ENCODE measurements around the gene TEK. TPM values are rescaled to one million over a fixed set of nuclear protein-coding genes. Genes with fewer than 3 reads are reported as not detected.

The TEK gene
- total and polyA plus RNA-seq, 9 of the 15 experiments (the other 6 are each of a cell fraction or from before 2014, with no cell fraction given), result 0.03 to 0.13 (median 0.06) TPM

DNA sequence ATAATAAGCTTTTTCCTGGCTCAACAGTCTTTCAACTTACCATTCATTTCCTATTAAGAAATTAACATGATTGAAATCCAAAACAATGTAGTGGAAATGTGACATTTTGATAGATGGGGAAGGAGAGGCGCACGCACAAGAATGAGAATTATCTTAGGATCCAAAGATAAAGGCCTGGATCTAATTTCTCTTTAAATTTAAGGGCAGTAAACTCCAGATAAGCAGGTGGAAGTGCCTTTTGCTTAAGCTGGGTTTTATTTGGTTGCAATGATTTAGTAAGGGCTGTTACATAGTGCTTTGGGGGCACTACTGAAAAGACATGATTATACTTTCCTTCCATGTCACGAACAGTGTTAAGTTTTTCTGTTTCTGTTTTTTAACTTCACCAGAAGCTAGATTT lies 170.6 kb downstream of the TEK start:
- no peak for FAIRE-seq
- Histone ChIP-seq H3K4me2 (ENCODE audit: insufficient read depth, low read length) (no peak overlapping the region), H4K20me1 (replicated peaks; ENCODE audit: control insufficient read depth, insufficient read depth, low read length) (no peaks in the 10 kb centered on the region), H3K9me1 (ENCODE audit: control insufficient read depth, insufficient read depth, low read length) (no peaks in the 10 kb centered on the region), H3K27ac (ENCODE audit: extremely low read depth, low read depth, low read length) (no peak overlapping the region), H3K4me3 (no peak overlapping the region), H3K9me3 (replicated peaks; ENCODE audit: control insufficient read depth, insufficient read depth, low read depth, low read length) (no peaks in the 10 kb centered on the region), H3K9ac (ENCODE audit: insufficient read depth in 1 of 2, low read depth in 2 of 2, low read length in 2 of 2) (no peak overlapping the region), H3K36me3 (ENCODE audit: control insufficient read depth, insufficient read depth, low read length) (no peaks in the 10 kb centered on the region), H3K79me2 (ENCODE audit: control insufficient read depth, insufficient read depth, low read length) (no peaks in the 10 kb centered on the region), H2AFZ (ENCODE audit: low read depth, low read length) (no peak overlapping the region), H3K4me1 (replicated peaks in 1 of 2; ENCODE audit: control insufficient read depth in 2 of 2, insufficient read depth in 2 of 2, low read length in 2 of 2) (peaks cover 0 to 4% of the 10 kb centered on the region in 2 experiments; a peak in 2 of 5 replicates), H3K27me3 (ENCODE audit: control insufficient read depth in 2 of 2, insufficient read depth in 2 of 2, low read length in 2 of 2) (no peaks in the 10 kb centered on the region)
- in situ Hi-C loops (cut with MboI) (no loop called here), intact Hi-C loops (cut with micrococcal nuclease) (no loop called here)
- POLR2A ChIA-PET, result no interaction called here
- BruUV-seq (replicated peaks), result no TSS peak
- CTCF ChIA-PET (ENCODE audit: low intra/inter-chr PET ratio), result no interaction called here
- no peak for ATAC-seq
- WGBS (ENCODE audit: insufficient coverage, low coverage, missing lambda C conversion rate), result 33% methylated on average over 1 of the region's 3 CpGs
- TF ChIP-seq MAZ (CRISPR knock-in tag; conservative IDR thresholded peaks at IDR 0.05 in 1 of 2, IDR thresholded peaks at IDR 0.05 in 1 of 2), result no peak
- DNase-seq (ENCODE audit: extremely low read depth in 1 of 4, low spot score in 3 of 4), result no peak

Small RNAs within 50 kb of the gene (small RNA-seq; reads per million reads assigned to genes)
- gene AL355433.1 (not detected), gene RNA5SP280 (not detected)

Other genes starting within 250 kb of the TEK start
- 16.1 and 16.8 TPM in 2 replicates for gene CAAP1, start 216.4 kb upstream of the TEK start, total RNA-seq (2014; rRNA removed)
- gene CAAP1, start 216.4 kb upstream of the TEK start, total RNA-seq (2014; rRNA removed; fragmentation: Illumina TruSeq; extraction: Trizol), result 17.4 and 19.6 TPM in 2 replicates
- gene CAAP1, start 216.4 kb upstream of the TEK start, total RNA-seq (2015; rRNA removed; fragmentation: Illumina TruSeq; extraction: Trizol), result 13.3 and 14.8 TPM in 2 replicates
- 11.5 and 15.3 TPM in 2 replicates for gene CAAP1, start 216.4 kb upstream of the TEK start, total RNA-seq (2021)
- gene CAAP1, start 216.4 kb upstream of the TEK start, polyA plus RNA-seq (2011; rRNA removed), result 10.3 and 16.0 TPM in 2 replicates
- gene CAAP1, start 216.4 kb upstream of the TEK start, polyA plus RNA-seq (2014; fragmentation: Illumina TruSeq; extraction: Trizol), result 13.7 and 17.4 TPM in 2 replicates
- 1 to 10 TPM; 8.9 TPM for gene CAAP1, start 216.4 kb upstream of the TEK start, polyA plus RNA-seq (2014; fragmentation: Nextera tagmentation; extraction: Ambion mirVana)
- gene CAAP1, start 216.4 kb upstream of the TEK start, polyA plus RNA-seq (2014; rRNA removed), result 13.9 and 14.7 TPM in 2 replicates
- 16.4 and 18.0 TPM in 2 replicates for gene PLAA, start 162.0 kb upstream of the TEK start, total RNA-seq (2014; rRNA removed)
- gene PLAA, start 162.0 kb upstream of the TEK start, total RNA-seq (2014; rRNA removed; fragmentation: Illumina TruSeq; extraction: Trizol), result 18.3 and 21.7 TPM in 2 replicates
- gene PLAA, start 162.0 kb upstream of the TEK start, total RNA-seq (2015; rRNA removed; fragmentation: Illumina TruSeq; extraction: Trizol), result 14.7 and 16.6 TPM in 2 replicates
- gene PLAA, start 162.0 kb upstream of the TEK start, total RNA-seq (2021), result 17.9 and 19.2 TPM in 2 replicates
- gene PLAA, start 162.0 kb upstream of the TEK start, polyA plus RNA-seq (2011; rRNA removed), result 8.9 and 10.1 TPM in 2 replicates
- gene PLAA, start 162.0 kb upstream of the TEK start, polyA plus RNA-seq (2014; fragmentation: Illumina TruSeq; extraction: Trizol), result 20.7 and 21.1 TPM in 2 replicates
- 1 to 10 TPM; 3.5 to 3.8 TPM for gene PLAA, start 162.0 kb upstream of the TEK start, polyA plus RNA-seq (2014; fragmentation: Nextera tagmentation; extraction: Ambion mirVana)
- 9.4 and 10.4 TPM in 2 replicates for gene PLAA, start 162.0 kb upstream of the TEK start, polyA plus RNA-seq (2014; rRNA removed)
- 6.1 and 8.2 TPM in 2 replicates for gene IFT74, start 152.8 kb upstream of the TEK start, total RNA-seq (2014; rRNA removed)
- 12.7 and 14.7 TPM in 2 replicates for gene IFT74, start 152.8 kb upstream of the TEK start, total RNA-seq (2014; rRNA removed; fragmentation: Illumina TruSeq; extraction: Trizol)
- gene IFT74, start 152.8 kb upstream of the TEK start, total RNA-seq (2015; rRNA removed; fragmentation: Illumina TruSeq; extraction: Trizol), result 10.8 and 13.2 TPM in 2 replicates
- 8.5 and 9.3 TPM in 2 replicates for gene IFT74, start 152.8 kb upstream of the TEK start, total RNA-seq (2021)
- 6.5 and 11.1 TPM in 2 replicates for gene IFT74, start 152.8 kb upstream of the TEK start, polyA plus RNA-seq (2011; rRNA removed)
- 9.3 and 11.9 TPM in 2 replicates for gene IFT74, start 152.8 kb upstream of the TEK start, polyA plus RNA-seq (2014; fragmentation: Illumina TruSeq; extraction: Trizol)
- 1 to 10 TPM; 7.9 to 8.4 TPM for gene IFT74, start 152.8 kb upstream of the TEK start, polyA plus RNA-seq (2014; fragmentation: Nextera tagmentation; extraction: Ambion mirVana)
- 8.6 and 8.7 TPM in 2 replicates for gene IFT74, start 152.8 kb upstream of the TEK start, polyA plus RNA-seq (2014; rRNA removed)
- not detected in 2 replicates for gene LRRC19, start 103.6 kb upstream of the TEK start, total RNA-seq (2014; rRNA removed)
- gene LRRC19, start 103.6 kb upstream of the TEK start, total RNA-seq (2014; rRNA removed; fragmentation: Illumina TruSeq; extraction: Trizol), result not detected in 2 replicates
- gene LRRC19, start 103.6 kb upstream of the TEK start, total RNA-seq (2015; rRNA removed; fragmentation: Illumina TruSeq; extraction: Trizol), result not detected in 2 replicates
- gene LRRC19, start 103.6 kb upstream of the TEK start, total RNA-seq (2021), result not detected in 2 replicates
- not detected in 2 replicates for gene LRRC19, start 103.6 kb upstream of the TEK start, polyA plus RNA-seq (2011; rRNA removed)
- not detected in 2 replicates for gene LRRC19, start 103.6 kb upstream of the TEK start, polyA plus RNA-seq (2014; fragmentation: Illumina TruSeq; extraction: Trizol)
- gene LRRC19, start 103.6 kb upstream of the TEK start, polyA plus RNA-seq (2014; fragmentation: Nextera tagmentation; extraction: Ambion mirVana), result not detected
- gene LRRC19, start 103.6 kb upstream of the TEK start, polyA plus RNA-seq (2014; rRNA removed), result not detected in 2 replicates
- gene EQTN, start 187.9 kb downstream of the TEK start, total RNA-seq (2014; rRNA removed), result not detected in 2 replicates
- gene EQTN, start 187.9 kb downstream of the TEK start, total RNA-seq (2014; rRNA removed; fragmentation: Illumina TruSeq; extraction: Trizol), result 0.15 and 0.29 TPM in 2 replicates
- gene EQTN, start 187.9 kb downstream of the TEK start, total RNA-seq (2015; rRNA removed; fragmentation: Illumina TruSeq; extraction: Trizol), result 0.33 TPM in 1 of 2 replicates, not detected in the other
- not detected in 2 replicates for gene EQTN, start 187.9 kb downstream of the TEK start, total RNA-seq (2021)
- gene EQTN, start 187.9 kb downstream of the TEK start, polyA plus RNA-seq (2011; rRNA removed), result 0.31 and 0.53 TPM in 2 replicates
- gene EQTN, start 187.9 kb downstream of the TEK start, polyA plus RNA-seq (2014; fragmentation: Illumina TruSeq; extraction: Trizol), result 0.18 and 0.22 TPM in 2 replicates
- gene EQTN, start 187.9 kb downstream of the TEK start, polyA plus RNA-seq (2014; fragmentation: Nextera tagmentation; extraction: Ambion mirVana), result not detected
- gene EQTN, start 187.9 kb downstream of the TEK start, polyA plus RNA-seq (2014; rRNA removed), result 0.15 TPM in 1 of 2 replicates, not detected in the other